HG03354 (cell line): ENCODE results near the gene MRPL22.
A peak's percentile ranks its signal among the peaks of the same experiment; 100 is the strongest.
"Not testable (repeated sequence)": the region's sequence is repeated elsewhere in the genome, so short reads cannot be mapped to it uniquely, and the experiment has no call there.

ENCODE experiments used
- ATAC-seq: cut with Tn5 transposase; IDR thresholded peaks from one replicate; pipeline ENCODE4 v1.9.1; 2021; ENCODE audit warnings: mild to moderate bottlenecking; ENCODE audit not compliant: unreplicated experiment, poor library complexity, severe bottlenecking

Gene MRPL22

GRCh38 chr5:154939387-154939786, 1.5 kb upstream of the MRPL22 start:
- ATAC-seq = not testable (repeated sequence)

GRCh38 chr5:154940375-154940771, 500 bp upstream of the MRPL22 start:
- no peak for ATAC-seq

DNA sequence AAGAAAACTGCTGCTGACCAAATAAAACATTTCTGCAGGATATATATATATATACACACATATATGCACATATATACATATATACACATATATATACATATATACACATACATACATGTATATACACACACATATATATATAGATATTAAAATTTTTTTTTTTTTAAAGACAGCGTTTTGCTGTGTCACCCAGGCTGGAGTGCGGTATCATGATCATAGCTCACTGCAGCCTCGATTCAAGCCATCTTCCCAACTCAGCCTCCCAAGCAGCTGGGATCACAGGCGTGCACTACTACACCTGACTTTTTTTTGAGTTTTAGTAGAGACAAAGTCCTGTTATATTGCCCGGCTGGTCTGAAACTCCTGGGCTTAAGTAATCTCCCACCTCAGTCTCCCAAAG, 2.7 kb downstream of the MRPL22 start:
- ATAC-seq = no peak

DNA sequence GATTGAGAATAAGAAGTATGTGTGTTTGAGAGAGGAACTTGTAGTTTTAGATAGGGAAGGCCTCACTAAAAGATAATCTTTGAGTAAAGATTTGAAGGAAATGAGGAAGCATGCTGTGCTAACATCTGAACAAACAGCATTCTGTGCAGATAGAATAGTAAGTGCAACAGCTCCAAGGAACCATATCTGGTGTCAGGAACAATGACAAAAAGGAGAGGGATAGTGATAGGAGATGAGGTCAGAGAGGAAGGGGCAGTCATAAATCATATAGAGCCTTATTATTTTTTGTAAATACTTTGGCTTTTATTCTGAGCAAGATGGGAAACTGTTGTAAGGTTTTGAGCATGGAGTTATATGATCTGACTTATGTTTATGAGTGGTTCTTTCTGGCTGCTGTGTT, 3.8 kb downstream of the MRPL22 start:
- no peak for ATAC-seq

GRCh38 chr5:154945695-154946301, 4.9 kb downstream of the MRPL22 start:
- ATAC-seq = no peak

GRCh38 chr5:154947778-154948177, 6.9 kb downstream of the MRPL22 start:
- no peak for ATAC-seq

DNA sequence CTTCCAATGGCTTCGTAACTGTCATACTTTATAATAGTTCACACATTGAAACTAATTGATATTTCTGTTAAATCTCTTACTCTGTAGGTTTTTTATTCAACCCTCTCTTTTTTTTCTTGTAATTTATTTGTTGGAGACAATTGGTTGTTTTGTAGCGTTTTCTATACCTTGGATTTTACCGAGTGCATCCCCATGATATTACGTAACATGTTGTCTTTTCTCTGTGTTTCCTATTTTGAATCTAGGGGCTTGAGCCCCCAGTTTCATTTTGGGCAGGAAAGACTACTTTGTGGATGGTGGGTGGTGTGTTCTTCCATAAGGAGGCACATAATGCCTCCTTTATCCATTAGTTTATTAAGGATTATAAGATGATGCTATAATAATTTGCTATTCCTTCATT, 7.4 kb downstream of the MRPL22 start:
- ATAC-seq = no peak

DNA sequence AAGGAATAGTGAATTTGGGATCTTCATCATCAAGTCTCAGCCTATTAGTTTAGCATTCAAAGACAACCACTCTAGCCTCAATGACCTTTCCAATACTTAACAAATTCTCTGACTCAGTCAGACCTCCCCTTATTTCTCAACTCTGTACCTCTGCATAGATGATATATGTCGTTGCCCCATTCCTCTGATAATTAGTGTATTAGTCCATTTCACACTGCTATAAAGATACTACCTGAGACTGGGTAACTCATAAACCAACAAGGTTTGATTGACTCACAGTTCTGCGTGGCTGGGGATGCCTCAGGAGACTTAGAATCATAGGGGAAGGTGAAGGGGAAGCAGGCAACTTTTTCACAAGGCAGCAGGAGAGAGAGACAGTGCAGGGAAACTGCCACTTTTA, 8.9 kb downstream of the MRPL22 start:
- no peak for ATAC-seq

DNA sequence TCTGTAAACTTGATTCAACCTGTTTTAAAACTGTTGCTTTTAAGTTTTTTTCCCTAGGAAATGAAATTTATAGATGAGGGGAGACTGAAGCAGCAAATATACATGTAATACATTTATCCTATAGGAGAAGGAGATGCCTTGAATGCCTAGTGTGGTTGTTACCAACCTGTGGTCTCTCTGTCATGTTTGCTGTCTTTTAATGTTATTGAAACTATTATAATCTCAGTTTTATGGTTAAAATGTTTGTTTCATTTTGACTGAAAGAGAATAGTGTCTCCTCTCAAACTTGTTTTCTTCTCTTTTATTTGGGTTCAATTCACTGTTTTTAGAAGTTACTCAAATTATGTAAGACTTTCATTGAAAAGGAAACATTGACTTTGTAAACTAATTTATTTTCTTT, 15.8 kb downstream of the MRPL22 start:
- no peak for ATAC-seq

DNA sequence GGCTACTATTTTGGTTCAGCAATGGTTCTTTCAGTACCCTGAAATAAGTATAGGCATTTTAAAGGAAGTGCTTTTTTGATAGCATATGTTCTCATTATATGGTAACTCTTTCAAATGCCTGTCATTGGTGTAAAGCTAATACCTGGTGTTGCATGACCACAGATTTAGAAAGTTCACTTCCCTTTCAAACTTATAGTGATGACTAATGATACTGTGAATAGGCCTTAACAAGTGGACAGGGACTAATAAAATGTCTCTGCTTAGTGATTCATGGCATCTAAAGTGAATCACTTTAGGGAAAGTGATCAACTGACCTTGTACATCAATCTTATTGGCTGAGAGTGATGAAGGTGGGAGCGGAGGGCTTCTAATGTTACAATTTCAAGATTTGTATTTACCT, 21.6 kb downstream of the MRPL22 start:
- peak; percentile 98 for ATAC-seq

- no peak for ATAC-seq
These were observed 25.4 kb downstream of the MRPL22 start for GRCh38 chr5:154966081-154966841.

GRCh38 chr5:154966874-154967273, 26.0 kb downstream of the MRPL22 start:
- no peak for ATAC-seq

DNA sequence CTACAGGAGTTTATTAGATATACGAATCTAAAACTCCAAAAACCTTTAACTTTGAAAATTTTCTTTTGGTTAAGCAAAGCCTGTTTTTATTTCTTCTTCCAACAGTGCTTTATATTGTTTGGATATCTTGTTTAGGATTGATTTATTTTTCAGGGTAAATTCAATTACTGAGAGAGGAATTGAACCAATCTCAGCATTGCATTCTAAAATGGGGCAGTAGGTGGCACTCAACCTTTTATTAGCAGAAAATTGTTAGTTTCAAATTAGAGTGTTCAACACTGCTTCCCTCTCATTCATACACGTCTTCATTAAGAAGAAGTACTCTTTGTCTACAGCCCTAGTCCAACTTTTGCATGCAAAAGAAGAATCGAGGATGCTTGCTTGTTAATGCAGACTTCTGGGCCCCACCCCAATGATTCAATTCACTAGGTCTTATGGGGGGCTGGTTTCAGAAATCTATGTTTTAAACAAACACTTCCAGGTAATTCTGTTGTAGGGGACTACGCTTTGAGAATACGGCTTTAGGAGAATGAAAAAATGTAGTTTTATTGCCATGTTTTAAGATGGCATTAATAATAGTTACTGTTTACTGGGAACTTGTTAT, 26.6 kb downstream of the MRPL22 start:
- peak; percentile 43 for ATAC-seq

- no peak for ATAC-seq
These were observed 28.1 kb downstream of the MRPL22 start for GRCh38 chr5:154968953-154969352.

- no peak for ATAC-seq
These were observed 29.9 kb downstream of the MRPL22 start for GRCh38 chr5:154970759-154971158.

GRCh38 chr5:154971501-154971900, 30.6 kb downstream of the MRPL22 start:
- no peak for ATAC-seq

- ATAC-seq = no peak
These were observed 31.7 kb downstream of the MRPL22 start for GRCh38 chr5:154972476-154973080.

DNA sequence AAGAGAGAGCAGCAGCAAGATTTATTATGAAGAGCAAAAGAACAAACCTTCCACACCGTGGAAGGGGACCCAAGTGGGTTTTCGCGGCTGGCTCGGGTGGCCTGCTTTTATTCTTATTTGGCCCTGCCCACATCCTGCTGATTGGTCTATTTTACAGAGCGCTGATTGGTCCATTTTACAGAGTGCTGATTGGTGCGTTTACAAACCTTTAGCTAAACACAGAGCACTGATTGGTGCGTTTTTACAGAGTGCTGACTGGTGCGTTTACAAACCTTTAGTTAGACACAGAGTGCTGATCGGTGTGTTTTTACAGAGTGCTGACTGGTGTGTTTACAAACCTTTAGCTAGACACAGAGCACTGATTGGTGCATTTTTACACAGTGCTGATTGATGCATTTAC, 35.2 kb downstream of the MRPL22 start:
- not testable (repeated sequence) for ATAC-seq

GRCh38 chr5:154977409-154977808, 36.5 kb downstream of the MRPL22 start:
- no peak for ATAC-seq

DNA sequence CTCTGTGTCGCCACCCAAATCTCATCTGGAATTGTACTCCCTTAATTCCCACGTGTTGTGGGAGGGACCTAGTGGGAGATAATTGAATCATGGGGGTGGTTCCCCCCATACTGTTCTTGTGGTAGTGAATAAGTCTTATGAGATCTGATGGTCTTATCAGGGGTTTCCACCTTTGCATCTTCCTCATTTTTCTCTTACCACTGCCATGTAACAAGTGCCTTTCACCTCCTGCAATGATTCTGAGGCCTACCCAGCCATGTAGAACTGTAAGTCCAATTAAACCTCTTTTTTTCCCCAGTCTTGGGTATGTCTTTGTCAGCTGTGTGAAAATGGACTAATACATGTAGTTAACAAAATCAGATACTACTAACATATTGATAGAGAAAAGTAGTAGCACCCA, 37.4 kb downstream of the MRPL22 start:
- ATAC-seq = not testable (repeated sequence)
